B cell (primary cell): ENCODE data around the gene PPP2R2C. TPM values are rescaled to one million over a fixed set of nuclear protein-coding genes. Genes with fewer than 3 reads are reported as not detected.

Experiments
- ATAC-seq: fragments of 200-7000 bp; cut with Tn5 transposase; one replicate; pipeline ENCODE4 v1.10.0; 2021; ENCODE audit warnings: low read depth, mild to moderate bottlenecking, moderate number of reproducible peaks, moderate library complexity
- CTCF ChIA-PET: fragments of 350-600 bp; sonication (Branson Sonifier 250); formaldehyde crosslinking; loops from one replicate; lab custom pipeline; 2021; ENCODE audit warnings: antibody characterized with exemption, inconsistent platforms; lab: Charles Lee
- POLR2A ChIA-PET: fragments of 350-600 bp; sonication (Branson Sonifier 250); formaldehyde crosslinking; loops from one replicate; lab custom pipeline; 2021; ENCODE audit warnings: antibody characterized with exemption; lab: Charles Lee
- DNase-seq: peaks from one replicate; pipeline ENCODE4 v3.0.0; 2013
- H2AFZ ChIP-seq: 2 replicates; pipeline ENCODE4 v1.6.1; 2012; ENCODE audit warnings: mild to moderate bottlenecking, low read depth, low read length; ENCODE audit not compliant: insufficient read depth, poor library complexity, severe bottlenecking
- H3K27ac ChIP-seq, 2 donors: 1 replicate in 1 of 2; 2 replicates in 1 of 2; pipeline ENCODE4 v1.5.1; 2012 to 2013; ENCODE audit warnings: low read length in 2 of 2, mild to moderate bottlenecking in 2 of 2, moderate library complexity in 1 of 2
- H3K27me3 ChIP-seq, 4 experiments: fragments of 200-600 bp in 1 of 4; sonication (generic) in 1 of 4; replicated peaks in 1 of 4; 1 replicate in 2 of 4; 2 replicates in 2 of 4; pipeline versions ENCODE4 v1.6.1 to v1.7.0; 2013 to 2016; ENCODE audit warnings: low read length in 3 of 4, mild to moderate bottlenecking in 2 of 4, mixed read lengths in 1 of 4, moderate library complexity in 1 of 4; ENCODE audit not compliant: insufficient read depth in 4 of 4, control insufficient read depth in 3 of 4; ENCODE audit errors: control extremely low read depth in 1 of 4
- H3K36me3 ChIP-seq, 2 experiments: replicated peaks in 1 of 2; 1 replicate in 1 of 2; 2 replicates in 1 of 2; pipeline versions ENCODE4 v1.6.1 to v1.7.1; 2013; ENCODE audit warnings: low read length in 1 of 2; ENCODE audit not compliant: insufficient read depth in 2 of 2, control insufficient read depth in 1 of 2; ENCODE audit errors: control extremely low read depth in 1 of 2, extremely low read depth in 1 of 2
- H3K4me1 ChIP-seq, 2 donors: fragments of 200-600 bp in 1 of 2; sonication (generic) in 1 of 2; 1 replicate in 1 of 2; 2 replicates in 1 of 2; pipeline versions ENCODE4 v1.5.1 to v1.6.1; 2013 to 2017; ENCODE audit warnings: low read length in 2 of 2; ENCODE audit not compliant: control insufficient read depth in 2 of 2, insufficient read depth in 2 of 2
- H3K4me2 ChIP-seq: replicated peaks from 2 replicates; pipeline ENCODE3; 2012; ENCODE audit warnings: mild to moderate bottlenecking, low read depth, low read length; ENCODE audit not compliant: poor library complexity, severe bottlenecking
- H3K4me3 ChIP-seq, 5 experiments: fragments of 200-600 bp in 1 of 5; sonication (generic) in 1 of 5; 1 replicate in 3 of 5; 2 replicates in 2 of 5; pipeline versions ENCODE4 v1.5.1 to v1.7.0; 2011 to 2016; ENCODE audit warnings: low read length in 4 of 5, mild to moderate bottlenecking in 4 of 5, low read depth in 2 of 5, control low read depth in 1 of 5, moderate library complexity in 1 of 5; ENCODE audit not compliant: insufficient read depth in 1 of 5; ENCODE audit errors: control extremely low read depth in 1 of 5, extremely low read depth in 1 of 5
- H3K79me2 ChIP-seq: fragments of 200-600 bp; sonication (generic); one replicate; pipeline ENCODE4 v1.6.0; 2016; ENCODE audit warnings: low read length; ENCODE audit not compliant: control insufficient read depth, insufficient read depth
- H3K9ac ChIP-seq: fragments of 200-600 bp; sonication (generic); 2 replicates; pipeline ENCODE4 v1.6.1; 2017; ENCODE audit warnings: mild to moderate bottlenecking, low read length, moderate library complexity
- H3K9me3 ChIP-seq, 3 donors: one replicate each; pipeline versions ENCODE4 v1.6.1 to v1.7.1; 2013; ENCODE audit warnings: low read length in 2 of 3; ENCODE audit not compliant: control insufficient read depth in 2 of 3, insufficient read depth in 1 of 3; ENCODE audit errors: control extremely low read depth in 1 of 3
- H4K20me1 ChIP-seq: 2 replicates; pipeline ENCODE4 v1.6.0; 2012; ENCODE audit warnings: mild to moderate bottlenecking, low read length; ENCODE audit not compliant: insufficient read depth, control insufficient read depth, poor library complexity, severe bottlenecking
- H3K27ac Mint-ChIP-seq: one replicate; pipeline ENCODE4 v1.8.0; 2021; ENCODE audit warnings: mixed read lengths
- H3K27me3 Mint-ChIP-seq: one replicate; pipeline ENCODE4 v1.8.0; 2021; ENCODE audit warnings: mixed read lengths
- H3K4me1 Mint-ChIP-seq: one replicate; pipeline ENCODE4 v1.8.0; 2021; ENCODE audit warnings: mixed read lengths
- H3K4me3 Mint-ChIP-seq: one replicate; pipeline ENCODE4 v1.8.0; 2021; ENCODE audit warnings: mixed read lengths
- H3K9me3 Mint-ChIP-seq: one replicate; pipeline ENCODE4 v1.8.0; 2022; ENCODE audit warnings: mixed read lengths; ENCODE audit not compliant: insufficient read depth
- CTCF ChIP-seq: fragments of 200-600 bp; IDR thresholded peaks from one replicate; pipeline ENCODE4 v1.8.0; 2022; ENCODE audit warnings: antibody characterized with exemption, mild to moderate bottlenecking
- EZH2 ChIP-seq: IDR thresholded peaks from 2 replicates; pipeline ENCODE4 v1.6.1; 2012; ENCODE audit warnings: borderline replicate concordance, low read depth, mild to moderate bottlenecking, moderate library complexity, low read length; ENCODE audit not compliant: insufficient read depth, poor library complexity, severe bottlenecking
- WGBS: methylation state at CpG from one replicate; pipeline ENCODE4 v1.1.5; 2013; ENCODE audit warnings: missing lambda C conversion rate; ENCODE audit not compliant: insufficient coverage; 5-methylcytosine and 5-hydroxymethylcytosine counted together
- intact Hi-C: fragments of 100-400 bp; cut with micrococcal nuclease; formaldehyde crosslinking; loops from one replicate; pipeline ENCODE4 v1.10.0; 2022
- polyA plus RNA-seq: library from polyadenylated mRNA; depleted of rRNA; stranded (reverse); fragments of >200 nt; gene quantifications from 2 replicates; pipeline ENCODE4 v1.2.3, GENCODE V29; 2012
- total RNA-seq, 2 donors: library from RNA; stranded (reverse); fragments of 120-200 nt in 1 of 2; gene quantifications; 1 replicate in 1 of 2; 2 replicates in 1 of 2; pipeline versions ENCODE4 v1.2.3 to v1.2.4, GENCODE V29; 2013 to 2022

The PPP2R2C gene
- total and polyA plus RNA-seq, 2 donors (not counting 1 experiment from before 2014, with no cell fraction given): not detected

DNA sequence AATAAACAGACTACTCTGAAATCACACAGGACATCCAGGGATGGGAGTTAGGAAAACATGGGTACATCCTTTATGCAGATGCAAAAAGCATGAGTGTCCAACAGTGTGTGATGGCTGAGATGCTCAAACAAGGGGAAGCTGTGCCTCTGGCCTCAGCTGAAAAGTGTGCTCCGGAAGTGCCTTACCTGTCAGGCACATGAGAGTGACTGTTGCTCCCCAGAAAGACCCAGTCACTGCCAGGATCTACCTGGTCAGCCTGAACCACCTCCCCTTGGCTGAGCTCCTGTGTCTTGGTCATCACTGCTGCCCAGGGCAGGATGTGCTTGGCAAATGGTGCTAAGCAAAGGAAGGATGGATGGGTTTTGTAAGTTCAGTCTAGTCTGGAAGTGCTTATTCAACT is 4.0 kb downstream of the PPP2R2C start:
- 83% methylated on average over 1 of the region's 1 CpG for WGBS
- Mint-ChIP-seq H3K4me1 (peaks cover 8% of the 10 kb centered on the region), H3K9me3 (no peaks in the 10 kb centered on the region), H3K4me3 (no peak overlapping the region), H3K27ac (no peak overlapping the region), H3K27me3 (peaks cover 57% of the 10 kb centered on the region)
- H3K9me3 ChIP-seq: no peaks in the 10 kb centered on the region
- no peaks in the 10 kb centered on the region for H4K20me1 ChIP-seq
- DNase-seq (no peak), ATAC-seq (no peak)
- H3K27me3 ChIP-seq: peaks cover 0 to 43% (median 4%) of the 10 kb centered on the region in 4 experiments
- H3K4me2 ChIP-seq: no peak overlapping the region
- no peaks in the 10 kb centered on the region for H3K36me3 ChIP-seq
- no peak overlapping the region for H3K27ac ChIP-seq
- H3K9ac ChIP-seq: no peak overlapping the region
- intact Hi-C loops: no loop called here
- ChIA-PET POLR2A (no interaction called here), CTCF (no interaction called here)
- no peak for TF ChIP-seq EZH2
- no peak for TF ChIP-seq CTCF
- no peak overlapping the region for H3K4me3 ChIP-seq
- no peak overlapping the region for H2AFZ ChIP-seq
- H3K79me2 ChIP-seq: no peaks in the 10 kb centered on the region
- H3K4me1 ChIP-seq: no peaks in the 10 kb centered on the region

DNA sequence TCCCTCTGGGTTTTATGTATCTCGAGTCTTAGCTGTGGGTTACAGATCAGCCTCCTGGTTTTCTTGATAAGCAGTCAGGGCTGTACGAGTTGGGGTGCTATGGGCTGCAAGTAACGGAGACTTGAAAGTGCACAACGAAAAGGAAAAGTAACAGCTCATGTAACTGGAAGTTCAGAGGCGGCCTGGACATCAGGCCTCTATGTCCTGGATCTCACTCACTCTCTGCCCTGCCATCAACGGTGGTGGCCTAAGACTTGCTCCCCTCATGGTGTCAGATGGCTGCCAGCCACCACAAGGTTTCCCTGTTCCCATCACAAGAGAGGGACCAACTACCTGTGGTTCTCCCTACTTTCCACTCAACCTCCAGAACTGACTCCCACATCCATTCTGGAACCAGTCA is 4.8 kb downstream of the PPP2R2C start:
- 77% methylated on average over 6 of the region's 6 CpGs for WGBS
- H3K27me3 Mint-ChIP-seq: peaks cover 53% of the 10 kb centered on the region
- intact Hi-C loops: no loop called here
- H3K4me1 Mint-ChIP-seq: peaks cover 4% of the 10 kb centered on the region
- no peak overlapping the region for H3K9ac ChIP-seq
- H3K27ac ChIP-seq: no peak overlapping the region
- H3K4me3 ChIP-seq: no peak overlapping the region
- peaks cover 0 to 47% (median 4%) of the 10 kb centered on the region in 4 experiments for H3K27me3 ChIP-seq
- H3K4me3 Mint-ChIP-seq: no peak overlapping the region
- H3K4me1 ChIP-seq: no peaks in the 10 kb centered on the region
- H3K27ac Mint-ChIP-seq: no peak overlapping the region
- DNase-seq: no peak
- POLR2A ChIA-PET: no interaction called here
- no peak for TF ChIP-seq CTCF
- no peak for TF ChIP-seq EZH2
- H3K4me2 ChIP-seq: no peak overlapping the region
- H3K79me2 ChIP-seq: no peaks in the 10 kb centered on the region
- H3K9me3 Mint-ChIP-seq: no peaks in the 10 kb centered on the region
- no peaks in the 10 kb centered on the region for H4K20me1 ChIP-seq
- no peak overlapping the region for H2AFZ ChIP-seq
- CTCF ChIA-PET: no interaction called here
- no peaks in the 10 kb centered on the region for H3K36me3 ChIP-seq
- no peaks in the 10 kb centered on the region for H3K9me3 ChIP-seq
- ATAC-seq: no peak
